Measurements from ENCODE around the gene PSAPL1. TPM values are rescaled to one million over a fixed set of nuclear protein-coding genes. Genes with fewer than 3 reads are reported as not detected.

Gene PSAPL1
- total and polyA plus RNA-seq, 9 of the 15 experiments (the other 6 are each of a cell fraction or from before 2014, with no cell fraction given): not detected

DNA sequence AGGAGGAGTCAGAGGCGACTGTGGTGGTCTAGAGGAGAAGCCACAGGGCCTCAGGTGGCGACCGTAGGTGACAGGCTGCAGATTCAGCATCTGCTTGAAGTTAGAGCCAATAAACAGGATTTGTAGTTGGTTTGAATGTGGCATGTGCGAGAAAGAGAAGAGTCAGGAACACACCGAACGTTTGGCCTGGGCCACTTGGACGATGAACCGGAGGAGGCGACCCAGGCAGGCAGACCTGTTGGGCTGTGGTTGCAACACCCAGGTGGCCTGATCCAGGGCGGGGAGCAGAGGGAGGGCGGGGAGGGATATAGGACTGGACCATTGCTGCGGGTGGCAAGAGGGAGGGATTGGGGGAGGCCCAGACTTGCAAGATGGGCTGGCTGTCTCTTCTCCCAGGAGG, 10.0 kb upstream of the PSAPL1 start (continued):
- TF ChIP-seq ZBTB40 (IDR thresholded peaks at IDR 0.05): no peak
- TF ChIP-seq ZBTB40 (CRISPR knock-in tag; IDR thresholded peaks at IDR 0.05): no peak
- no peak for TF ChIP-seq GATA2 (CRISPR knock-in tag; IDR thresholded peaks at IDR 0.05)
- no peak for TF ChIP-seq TGIF2 (CRISPR knock-in tag; IDR thresholded peaks at IDR 0.05)
- TF ChIP-seq SNRNP70 (optimal IDR thresholded peaks at IDR 0.05; ENCODE audit: low read depth, low read length): no peak
- TF ChIP-seq ARHGAP35 (IDR thresholded peaks at IDR 0.05; ENCODE audit: partially characterized antibody): no peak
- no peak for TF ChIP-seq ZNF764 (CRISPR knock-in tag; IDR thresholded peaks at IDR 0.05; ENCODE audit: low read depth)
- TF ChIP-seq KDM2B (CRISPR knock-in tag; IDR thresholded peaks at IDR 0.05): no peak
- no peak for TF ChIP-seq YY1 (IDR thresholded peaks at IDR 0.05; ENCODE audit: borderline replicate concordance in 1 of 3, control insufficient read depth in 1 of 3, extremely low read depth in 1 of 3, insufficient read depth in 3 of 3, insufficient read length in 1 of 3, insufficient replicate concordance in 2 of 3, low read depth in 1 of 3, low read length in 2 of 3)
- TF ChIP-seq ZFX (CRISPR knock-in tag; IDR thresholded peaks at IDR 0.05): no peak
- TF ChIP-seq NFE2L1 (tag; IDR thresholded peaks at IDR 0.05; ENCODE audit: borderline replicate concordance, low read depth): no peak
- no peak for TF ChIP-seq E2F5 (CRISPR knock-in tag; IDR thresholded peaks at IDR 0.05)
- TF ChIP-seq PYGO2 (tag; IDR thresholded peaks at IDR 0.05): no peak
- no peak for TF ChIP-seq ZNF239 (CRISPR knock-in tag; IDR thresholded peaks at IDR 0.05)
- no peak for TF ChIP-seq E2F6 (IDR thresholded peaks at IDR 0.05; ENCODE audit: borderline replicate concordance in 1 of 2, extremely low read depth in 1 of 2, insufficient read depth in 1 of 2, insufficient read length in 1 of 2, low read depth in 1 of 2, low read length in 1 of 2, poor library complexity in 1 of 2, severe bottlenecking in 1 of 2)
- TF ChIP-seq LCOR (CRISPR knock-in tag; IDR thresholded peaks at IDR 0.05): no peak
